Lung (tissue), 12 donors: ENCODE measurements around the gene KCNJ6. TPM values are rescaled to one million over a fixed set of nuclear protein-coding genes. Genes with fewer than 3 reads are reported as not detected.

Experiments used
- ATAC-seq: fragments of 200-7000 bp; cut with Tn5 transposase; one replicate; pipeline ENCODE4 v1.9.1; 2020; ENCODE audit warnings: moderate number of reproducible peaks; ENCODE audit not compliant: insufficient read depth, low FRiP score
- DNase-seq, 3 donors: peaks; one replicate each; pipeline ENCODE4 v3.0.0-alpha.2; 2013 to 2017
- H3K27ac ChIP-seq, 2 donors: one replicate each; pipeline ENCODE4 v1.5.1; 2013; ENCODE audit warnings: mild to moderate bottlenecking in 2 of 2, moderate library complexity in 2 of 2, control low read depth in 1 of 2, inconsistent platforms in 1 of 2, low read depth in 1 of 2, low read length in 1 of 2
- H3K27me3 ChIP-seq, 3 donors: one replicate each; pipeline ENCODE4 v1.5.1; 2013; ENCODE audit warnings: low read length in 2 of 3; ENCODE audit not compliant: control insufficient read depth in 3 of 3, insufficient read depth in 3 of 3
- H3K36me3 ChIP-seq, 4 donors: one replicate each; pipeline ENCODE4 v1.5.1; 2013; ENCODE audit warnings: low read length in 4 of 4, mild to moderate bottlenecking in 1 of 4, moderate library complexity in 1 of 4; ENCODE audit not compliant: control insufficient read depth in 4 of 4, insufficient read depth in 4 of 4
- H3K4me1 ChIP-seq, 5 donors: one replicate each; pipeline ENCODE4 v1.5.1; 2013; ENCODE audit warnings: low read length in 5 of 5, mild to moderate bottlenecking in 2 of 5, moderate library complexity in 1 of 5; ENCODE audit not compliant: control insufficient read depth in 5 of 5, insufficient read depth in 5 of 5
- H3K4me3 ChIP-seq: one replicate; pipeline ENCODE4 v1.5.1; 2013; ENCODE audit warnings: mild to moderate bottlenecking, control low read depth, moderate library complexity
- H3K9ac ChIP-seq, 2 donors: one replicate each; pipeline ENCODE4 v1.5.1; 2013; ENCODE audit warnings: low read length in 2 of 2, control low read depth in 1 of 2; ENCODE audit not compliant: insufficient read depth in 1 of 2
- H3K9me3 ChIP-seq, 4 donors: one replicate each; pipeline ENCODE4 v1.5.1; 2013; ENCODE audit warnings: low read length in 3 of 4, mild to moderate bottlenecking in 1 of 4, moderate library complexity in 1 of 4; ENCODE audit not compliant: control insufficient read depth in 4 of 4, insufficient read depth in 3 of 4
- WGBS, 2 donors: extraction: QIAGEN DNeasy Blood & Tissue Kit; methylation state at CpG; one replicate each; pipeline ENCODE4 v1.1.7; 2013; 5-methylcytosine and 5-hydroxymethylcytosine counted together
- polyA plus RNA-seq, 2 donors: library from polyadenylated mRNA; stranded (reverse); fragments of 200-250 nt; gene quantifications; one replicate each; pipeline ENCODE4 v1.2.1, GENCODE V29; 2013
- total RNA-seq, 2 donors: library from RNA; depleted of rRNA in 1 of 2; stranded (reverse); fragments of >200 nt in 1 of 2; gene quantifications; one replicate each; pipeline ENCODE4 v1.2.1, GENCODE V29; 2014 to 2021
- TF ChIP-seq, protein P1 (sequence below): IDR thresholded peaks from 2 replicates; pipeline ENCODE4 v1.5.1; 2012; ENCODE audit warnings: mild to moderate bottlenecking; ENCODE audit errors: control extremely low read depth, extremely low read depth
- donor health status: control.
- donor health status: control.
- donor health status: Bipolar disorder and iron deficiency.
- donor health status: healthy.
- donor health status: DM: yes; HTN: yes; CAD: no.

The KCNJ6 gene
- total and polyA plus RNA-seq, 4 donors = 0.01 to 0.31 (median 0.03) TPM

DNA sequence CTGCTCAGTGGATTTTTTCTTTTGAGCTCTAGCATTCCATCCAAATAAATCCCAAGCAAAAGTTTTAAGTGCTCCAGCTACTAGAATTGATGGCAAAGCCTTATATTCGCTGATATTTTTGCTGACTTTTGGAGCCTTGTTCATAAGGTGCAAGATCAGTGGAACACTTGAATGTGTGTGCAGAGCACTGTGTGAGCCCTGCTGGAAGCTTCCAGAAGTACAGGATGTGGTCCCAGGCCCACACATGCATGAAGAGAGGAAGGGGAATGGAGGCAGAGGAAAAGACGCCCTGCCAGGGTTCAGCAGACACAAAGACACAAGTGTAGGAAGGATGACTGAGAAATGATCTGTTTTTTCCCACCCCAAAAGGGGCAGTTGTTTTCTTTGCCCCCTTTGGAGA is 169.4 kb downstream of the KCNJ6 start:
- H3K27me3 ChIP-seq = peaks cover 0 to 3% (median 0%) of the 10 kb centered on the region in 3 donors
- H3K36me3 ChIP-seq = no peaks in the 10 kb centered on the region
- TF ChIP-seq, protein P1, sequence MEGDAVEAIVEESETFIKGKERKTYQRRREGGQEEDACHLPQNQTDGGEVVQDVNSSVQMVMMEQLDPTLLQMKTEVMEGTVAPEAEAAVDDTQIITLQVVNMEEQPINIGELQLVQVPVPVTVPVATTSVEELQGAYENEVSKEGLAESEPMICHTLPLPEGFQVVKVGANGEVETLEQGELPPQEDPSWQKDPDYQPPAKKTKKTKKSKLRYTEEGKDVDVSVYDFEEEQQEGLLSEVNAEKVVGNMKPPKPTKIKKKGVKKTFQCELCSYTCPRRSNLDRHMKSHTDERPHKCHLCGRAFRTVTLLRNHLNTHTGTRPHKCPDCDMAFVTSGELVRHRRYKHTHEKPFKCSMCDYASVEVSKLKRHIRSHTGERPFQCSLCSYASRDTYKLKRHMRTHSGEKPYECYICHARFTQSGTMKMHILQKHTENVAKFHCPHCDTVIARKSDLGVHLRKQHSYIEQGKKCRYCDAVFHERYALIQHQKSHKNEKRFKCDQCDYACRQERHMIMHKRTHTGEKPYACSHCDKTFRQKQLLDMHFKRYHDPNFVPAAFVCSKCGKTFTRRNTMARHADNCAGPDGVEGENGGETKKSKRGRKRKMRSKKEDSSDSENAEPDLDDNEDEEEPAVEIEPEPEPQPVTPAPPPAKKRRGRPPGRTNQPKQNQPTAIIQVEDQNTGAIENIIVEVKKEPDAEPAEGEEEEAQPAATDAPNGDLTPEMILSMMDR = no peak
- WGBS, 2 donors = 87 to 90% methylated on average over 2 of the region's 2 CpGs
- DNase-seq (no peak), ATAC-seq (no peak)
- no peak overlapping the region for H3K27ac ChIP-seq
- H3K4me1 ChIP-seq = peaks cover 0 to 5% (median 0%) of the 10 kb centered on the region in 5 donors
- peaks cover 0 to 2% (median 0%) of the 10 kb centered on the region in 4 donors for H3K9me3 ChIP-seq
- H3K4me3 ChIP-seq = no peak overlapping the region
- no peak overlapping the region for H3K9ac ChIP-seq

DNA sequence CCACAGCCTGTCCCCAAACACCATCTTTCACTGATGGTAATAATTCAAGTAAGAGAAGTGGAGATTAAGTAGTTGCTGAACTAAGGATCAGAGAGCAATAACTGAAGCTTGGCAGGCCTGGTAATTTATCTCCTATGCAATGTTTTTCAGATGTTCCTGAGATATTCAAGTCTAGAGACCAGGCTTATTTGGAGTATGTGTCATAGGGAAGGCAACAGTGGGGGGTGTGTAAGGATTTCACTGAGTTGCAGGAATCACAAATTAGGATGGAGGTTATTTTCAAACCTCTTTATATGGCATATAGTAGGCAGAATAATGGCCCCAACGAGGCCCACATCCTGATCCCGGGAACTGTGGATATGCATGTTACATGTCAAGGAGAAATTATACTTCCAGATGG is 171.7 kb downstream of the KCNJ6 start:
- ATAC-seq = no peak
- Histone ChIP-seq H3K27me3 (peaks cover 0 to 3% (median 0%) of the 10 kb centered on the region in 3 donors), H3K36me3 (no peaks in the 10 kb centered on the region), H3K4me1 (peaks cover 0 to 6% (median 0%) of the 10 kb centered on the region in 5 donors), H3K4me3 (no peak overlapping the region), H3K9ac (no peak overlapping the region), H3K27ac (no peak overlapping the region), H3K9me3 (peaks cover 0 to 2% (median 0%) of the 10 kb centered on the region in 4 donors)
- TF ChIP-seq, protein P1 = no peak
- WGBS, 2 donors = 84 to 90% methylated on average over 2 of the region's 2 CpGs
- DNase-seq = no peak

DNA sequence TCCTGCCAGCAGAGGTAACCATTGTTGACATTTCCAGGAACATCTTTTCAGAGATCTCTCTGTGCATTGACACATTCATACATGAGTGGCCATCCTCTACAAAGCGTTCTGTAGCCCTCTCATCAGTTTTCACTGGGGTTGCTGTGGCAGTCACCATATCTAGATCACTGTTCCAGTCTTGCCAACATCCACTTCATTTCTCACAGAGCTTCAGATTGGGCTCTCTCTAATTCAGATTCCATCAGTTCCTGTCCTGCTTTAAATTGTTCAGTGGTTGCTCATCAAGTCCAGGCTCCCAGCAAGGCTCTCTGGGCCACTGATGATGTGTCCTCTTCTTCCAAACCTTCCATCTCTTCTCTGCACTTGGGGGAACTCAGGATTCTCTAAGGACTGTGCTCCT is 173.7 kb downstream of the KCNJ6 start:
- WGBS, 2 donors = 79 to 81% methylated on average over 1 of the region's 1 CpG
- ATAC-seq (no peak), DNase-seq (no peak)
- Histone ChIP-seq H3K27ac (no peak overlapping the region), H3K27me3 (peaks cover 0 to 3% (median 0%) of the 10 kb centered on the region in 3 donors), H3K9ac (no peak overlapping the region), H3K9me3 (peaks cover 0 to under 1% (median 0%) of the 10 kb centered on the region in 4 donors), H3K4me3 (no peak overlapping the region), H3K36me3 (no peaks in the 10 kb centered on the region), H3K4me1 (peaks cover 0 to 6% (median 0%) of the 10 kb centered on the region in 5 donors)
- TF ChIP-seq, protein P1 = no peak

DNA sequence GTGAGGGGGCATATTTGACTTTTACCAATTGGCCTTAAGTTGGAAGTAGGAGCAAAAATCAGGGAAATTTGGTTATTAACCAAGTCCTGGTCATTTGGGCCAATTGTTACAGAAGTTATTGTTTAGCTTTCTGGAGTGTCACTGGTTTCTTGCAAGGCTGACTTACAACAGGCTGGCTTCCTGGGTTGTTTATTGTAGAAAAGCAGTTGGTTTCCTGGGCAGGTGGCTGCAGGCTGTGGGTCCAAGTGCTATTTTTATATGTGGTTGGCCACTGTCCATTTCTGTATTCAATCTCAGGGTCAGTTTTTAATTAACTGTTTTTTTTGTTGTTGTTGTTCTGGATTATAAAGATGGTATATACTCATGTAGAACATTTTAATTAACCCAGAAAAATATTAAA is 174.1 kb downstream of the KCNJ6 start:
- Histone ChIP-seq H3K27ac (no peak overlapping the region), H3K36me3 (no peaks in the 10 kb centered on the region), H3K27me3 (peaks cover 0 to 3% (median 0%) of the 10 kb centered on the region in 3 donors), H3K4me1 (peaks cover 0 to 6% (median 0%) of the 10 kb centered on the region in 5 donors), H3K9me3 (no peaks in the 10 kb centered on the region), H3K9ac (no peak overlapping the region), H3K4me3 (no peak overlapping the region)
- DNase-seq = no peak
- no peak for ATAC-seq
- TF ChIP-seq, protein P1 = no peak
